Measurements from ENCODE around the gene GM2A. TPM values are rescaled to one million over a fixed set of nuclear protein-coding genes. Genes with fewer than 3 reads are reported as not detected.

GM2A gene
- total and polyA plus RNA-seq, 2 of the 13 experiments (the other 11 are each of a cell fraction or from before 2014, with no cell fraction given): 14.6 to 29.6 TPM

DNA sequence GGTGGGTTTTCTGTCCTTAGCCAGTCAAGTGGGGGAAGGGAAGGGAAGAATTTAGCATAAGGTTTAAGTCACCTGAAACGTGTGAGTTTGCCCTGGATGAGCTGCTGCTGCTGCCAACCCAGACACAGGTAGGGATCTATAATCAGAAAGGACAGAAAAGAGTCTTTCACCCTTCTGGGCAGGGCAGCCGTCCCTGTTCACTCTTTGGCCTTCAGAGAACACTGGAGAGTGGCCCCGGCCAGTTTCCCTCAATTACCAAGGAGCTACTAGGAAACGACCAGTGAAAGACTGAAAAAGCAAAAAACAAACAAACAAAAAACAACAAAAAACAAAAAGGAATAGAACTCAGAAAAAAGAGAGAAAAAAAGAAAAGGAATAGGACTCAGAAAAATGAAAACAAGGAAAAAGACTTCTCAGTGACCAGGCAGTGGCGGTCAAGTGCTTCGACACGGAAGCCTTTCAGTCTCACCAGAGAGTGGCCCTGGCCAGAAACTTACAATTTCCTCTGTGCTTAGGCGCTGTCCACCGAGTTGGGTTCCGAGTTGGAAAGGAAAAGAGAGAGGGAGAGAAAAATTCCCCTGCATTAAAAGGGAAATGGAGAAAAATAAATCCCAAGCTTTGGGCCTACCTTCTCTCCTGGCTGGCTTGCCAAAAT lies 2.5 kb upstream of the GM2A start (continued):
- TF ChIP-seq, protein P1, sequence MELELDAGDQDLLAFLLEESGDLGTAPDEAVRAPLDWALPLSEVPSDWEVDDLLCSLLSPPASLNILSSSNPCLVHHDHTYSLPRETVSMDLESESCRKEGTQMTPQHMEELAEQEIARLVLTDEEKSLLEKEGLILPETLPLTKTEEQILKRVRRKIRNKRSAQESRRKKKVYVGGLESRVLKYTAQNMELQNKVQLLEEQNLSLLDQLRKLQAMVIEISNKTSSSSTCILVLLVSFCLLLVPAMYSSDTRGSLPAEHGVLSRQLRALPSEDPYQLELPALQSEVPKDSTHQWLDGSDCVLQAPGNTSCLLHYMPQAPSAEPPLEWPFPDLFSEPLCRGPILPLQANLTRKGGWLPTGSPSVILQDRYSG (CRISPR knock-in tag; IDR thresholded peaks at IDR 0.05): no peak
- TF ChIP-seq RXRA (CRISPR knock-in tag; IDR thresholded peaks at IDR 0.05) (no peak), FOXP4 (CRISPR knock-in tag; IDR thresholded peaks at IDR 0.05) (no peak), NCOR1 (IDR thresholded peaks at IDR 0.05; ENCODE audit: borderline replicate concordance, low read length) (no peak), GTF3A (CRISPR knock-in tag; conservative IDR thresholded peaks at IDR 0.05) (no peak), CTCF (CRISPR knock-in tag; IDR thresholded peaks at IDR 0.05) (peak; percentile 37), LRRFIP1 (CRISPR knock-in tag; conservative IDR thresholded peaks at IDR 0.05) (no peak), NR2F2 (IDR thresholded peaks at IDR 0.05; ENCODE audit: borderline replicate concordance, low read depth) (no peak), TARDBP (CRISPR knock-in tag; IDR thresholded peaks at IDR 0.05) (peak; percentile 50; the same call in 1 of the 2 replicates), ZNF33A (CRISPR knock-in tag; IDR thresholded peaks at IDR 0.05; ENCODE audit: borderline replicate concordance) (no peak), FOXO1 (CRISPR knock-in tag; IDR thresholded peaks at IDR 0.05) (no peak), ZNF607 (CRISPR knock-in tag; IDR thresholded peaks at IDR 0.05; ENCODE audit: borderline replicate concordance) (peak; percentile 69; the same call in 1 of the 2 replicates), ZSCAN30 (CRISPR knock-in tag; IDR thresholded peaks at IDR 0.05) (no peak), KDM6A (CRISPR knock-in tag; IDR thresholded peaks at IDR 0.05; ENCODE audit: low read depth) (no peak), HOXD1 (CRISPR knock-in tag; IDR thresholded peaks at IDR 0.05) (no peak), ZNF501 (CRISPR knock-in tag; IDR thresholded peaks at IDR 0.05) (0 out of 2 replicates have a peak, but pooled peaks have one; percentile 41), NCOA5 (CRISPR knock-in tag; IDR thresholded peaks at IDR 0.05) (no peak), ZNF878 (CRISPR knock-in tag; IDR thresholded peaks at IDR 0.05) (no peak), CCDC6 (CRISPR knock-in tag; IDR thresholded peaks at IDR 0.05) (no peak)
- TF ChIP-seq, protein P2, sequence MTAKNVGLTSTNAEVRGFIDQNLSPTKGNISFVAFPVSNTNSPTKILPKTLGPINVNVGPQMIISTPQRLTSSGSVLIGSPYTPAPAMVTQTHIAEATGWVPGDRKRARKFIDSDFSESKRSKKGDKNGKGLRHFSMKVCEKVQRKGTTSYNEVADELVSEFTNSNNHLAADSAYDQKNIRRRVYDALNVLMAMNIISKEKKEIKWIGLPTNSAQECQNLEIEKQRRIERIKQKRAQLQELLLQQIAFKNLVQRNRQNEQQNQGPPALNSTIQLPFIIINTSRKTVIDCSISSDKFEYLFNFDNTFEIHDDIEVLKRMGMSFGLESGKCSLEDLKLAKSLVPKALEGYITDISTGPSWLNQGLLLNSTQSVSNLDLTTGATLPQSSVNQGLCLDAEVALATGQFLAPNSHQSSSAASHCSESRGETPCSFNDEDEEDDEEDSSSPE (CRISPR knock-in tag; IDR thresholded peaks at IDR 0.05): no peak
- TF ChIP-seq, protein P3, sequence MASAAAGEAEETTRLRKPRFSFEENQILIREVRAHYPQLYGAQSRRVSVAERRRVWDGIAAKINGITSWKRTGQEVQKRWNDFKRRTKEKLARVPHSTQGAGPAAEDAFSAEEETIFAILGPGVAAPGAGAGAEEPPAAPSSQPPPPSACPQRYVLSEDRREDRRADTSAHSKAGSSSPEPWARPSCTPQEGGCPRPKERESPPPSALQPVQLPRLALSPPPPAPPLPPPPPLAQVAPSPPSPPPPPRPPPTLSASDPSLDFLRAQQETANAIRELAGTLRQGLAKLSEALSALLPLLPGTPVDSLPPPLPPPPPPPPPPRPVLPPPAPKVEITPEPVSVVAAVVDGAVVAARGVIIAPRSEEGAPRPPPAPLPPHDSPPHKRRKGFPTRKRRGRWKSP (CRISPR knock-in tag; IDR thresholded peaks at IDR 0.05): no peak
